H1 (cell line): ENCODE data around the gene KDM8.

Source experiments
- CBX5 ChIP-seq: fragments of 300-800, 300-1000 bp; sonication (generic); IDR thresholded peaks from 2 replicates; pipeline ENCODE4 v1.7.1; 2016; ENCODE audit warnings: antibody characterized with exemption, low read length, low read depth
- CTCF ChIP-seq, 3 experiments: IDR thresholded peaks; 1 replicate in 2 of 3; 2 replicates in 1 of 3; pipeline versions ENCODE4 v1.5.1 to v1.6.1; 2011; ENCODE audit warnings: low read length in 3 of 3, mild to moderate bottlenecking in 3 of 3, inconsistent platforms in 2 of 3, low read depth in 1 of 3, moderate library complexity in 1 of 3; ENCODE audit not compliant: insufficient read depth in 1 of 3; ENCODE audit errors: control extremely low read depth in 1 of 3
- EZH2 ChIP-seq: fragments of 200-600 bp; sonication (generic); IDR thresholded peaks from 2 replicates; pipeline ENCODE4 v1.7.1; 2012; ENCODE audit warnings: low read depth, mild to moderate bottlenecking, moderate library complexity, low read length, inconsistent platforms; ENCODE audit not compliant: severe bottlenecking
- GTF2F1 ChIP-seq: IDR thresholded peaks from 2 replicates; pipeline ENCODE4 v1.6.1; 2012; ENCODE audit warnings: low read depth, low read length, improper control_type of control experiment, borderline replicate concordance
- HDAC6 ChIP-seq: IDR thresholded peaks from one replicate; pipeline ENCODE4 v1.7.1; 2012; ENCODE audit warnings: low read depth, mild to moderate bottlenecking, inconsistent platforms, low read length, moderate library complexity
- MAFK ChIP-seq: IDR thresholded peaks from 2 replicates; pipeline ENCODE4 v1.6.1; 2012; ENCODE audit warnings: low read depth, mild to moderate bottlenecking, improper control_type of control experiment, low read length
- POLR2A ChIP-seq, 2 experiments: IDR thresholded peaks; 1 replicate in 1 of 2; 2 replicates in 1 of 2; pipeline ENCODE4 v1.6.1; 2011; ENCODE audit warnings: low read depth in 2 of 2, low read length in 2 of 2, mild to moderate bottlenecking in 2 of 2; ENCODE audit errors: control extremely low read depth in 1 of 2
- RAD21 ChIP-seq, 2 experiments: IDR thresholded peaks in 1 of 2; conservative IDR thresholded peaks in 1 of 2; 2 replicates each; pipeline ENCODE4 v1.6.1; 2011; ENCODE audit warnings: low read depth in 2 of 2, low read length in 2 of 2, improper control_type of control experiment in 1 of 2, inconsistent platforms in 1 of 2, mild to moderate bottlenecking in 1 of 2, moderate library complexity in 1 of 2
- TAF1 ChIP-seq: IDR thresholded peaks from 2 replicates; pipeline ENCODE4 v1.6.1; 2011; ENCODE audit warnings: mild to moderate bottlenecking, low read depth, low read length

- TF ChIP-seq RAD21 (IDR thresholded peaks at IDR 0.05 in 1 of 2, conservative IDR thresholded peaks at IDR 0.05 in 1 of 2; ENCODE audit: low read depth in 2 of 2, low read length in 2 of 2) (no peak), CBX5 (no peak), EZH2 (no peak), CTCF (IDR thresholded peaks at IDR 0.05; ENCODE audit: control extremely low read depth in 1 of 3, insufficient read depth in 1 of 3, low read depth in 1 of 3, low read length in 3 of 3) (no peak), POLR2A (IDR thresholded peaks at IDR 0.05; ENCODE audit: control extremely low read depth in 1 of 2, low read depth in 2 of 2, low read length in 2 of 2) (no peak), TAF1 (no peak), GTF2F1 (no peak), HDAC6 (no peak), MAFK (no peak)
These were observed 25.5 kb downstream of the KDM8 start for GRCh38 chr16:27228621-27229501.
